A673 (cell line): ENCODE measurements around the gene COBL. TPM values are rescaled to one million over a fixed set of nuclear protein-coding genes. Genes with fewer than 3 reads are reported as not detected.

Source experiments
- BruUV-seq: library from RNA; stranded (reverse); fragments of 400-500 nt; replicated peaks from 2 replicates; lab custom pipeline; 2021; lab: Mats Ljungman, UMichigan
- CTCF ChIA-PET: fragments of 300-600 bp; sonication (Branson Sonifier 250); formaldehyde crosslinking; loops from one replicate; lab custom pipeline; 2022; ENCODE audit warnings: antibody characterized with exemption; lab: Charles Lee
- POLR2A ChIA-PET: fragments of 300-600 bp; sonication (Branson Sonifier 250); formaldehyde crosslinking; loops from one replicate; lab custom pipeline; 2022; ENCODE audit warnings: antibody characterized with exemption; ENCODE audit not compliant: low non-redundant PET; lab: Charles Lee
- DNase-seq: peaks from one replicate; pipeline ENCODE4 v3.0.0-alpha.2; 2015; ENCODE audit warnings: low spot score
- H3K27ac ChIP-seq: fragments of 200-600 bp; sonication (generic); 2 replicates; pipeline ENCODE4 v1.5.1; 2016; ENCODE audit warnings: mixed run types, low read depth, mild to moderate bottlenecking, mixed read lengths, antibody characterized with exemption, low read length; ENCODE audit not compliant: poor library complexity, severe bottlenecking
- H3K27me3 ChIP-seq: fragments of 200-600 bp; sonication (generic); replicated peaks from 2 replicates; pipeline ENCODE4 v1.6.1; 2017; ENCODE audit warnings: mixed run types, low read depth, mild to moderate bottlenecking, mixed read lengths, antibody characterized with exemption, low read length; ENCODE audit not compliant: insufficient read depth, poor library complexity
- H3K36me3 ChIP-seq: fragments of 200-600 bp; sonication (generic); 2 replicates; pipeline ENCODE4 v1.6.1; 2016; ENCODE audit warnings: mixed run types, mild to moderate bottlenecking, mixed read lengths, antibody characterized with exemption, low read length; ENCODE audit not compliant: insufficient read depth, poor library complexity, severe bottlenecking
- H3K4me1 ChIP-seq: fragments of 200-600 bp; sonication (generic); 2 replicates; pipeline ENCODE4 v1.6.1; 2017; ENCODE audit warnings: mixed run types, mild to moderate bottlenecking, mixed read lengths, antibody characterized with exemption, low read length; ENCODE audit not compliant: insufficient read depth, poor library complexity, severe bottlenecking
- H3K4me3 ChIP-seq: fragments of 200-600 bp; sonication (generic); 2 replicates; pipeline ENCODE4 v1.5.1; 2016; ENCODE audit warnings: low read depth, mixed run types, mild to moderate bottlenecking, mixed read lengths, low read length; ENCODE audit not compliant: poor library complexity, severe bottlenecking
- H3K9me3 ChIP-seq: fragments of 200-600 bp; sonication (generic); 2 replicates; pipeline ENCODE4 v1.6.1; 2016; ENCODE audit warnings: mixed run types, low read depth, mild to moderate bottlenecking, mixed read lengths, antibody characterized with exemption, low read length; ENCODE audit not compliant: poor library complexity, severe bottlenecking
- CTCF ChIP-seq: fragments of 300-800, 200-600 bp; sonication (generic); conservative IDR thresholded peaks from 2 replicates; pipeline ENCODE4 v1.5.1; 2017; ENCODE audit warnings: low read depth, mild to moderate bottlenecking, antibody characterized with exemption, low read length, moderate library complexity, mixed read lengths
- EZH2 ChIP-seq: fragments of 200-600 bp; sonication (generic); IDR thresholded peaks from 2 replicates; pipeline ENCODE4 v1.6.1; 2017; ENCODE audit warnings: borderline replicate concordance, low read depth, mild to moderate bottlenecking, mixed read lengths, antibody characterized with exemption, low read length; ENCODE audit not compliant: poor library complexity, severe bottlenecking
- intact Hi-C: fragments of 100-400 bp; cut with micrococcal nuclease; formaldehyde crosslinking; loops from one replicate; pipeline ENCODE4 v1.10.0; 2022; ENCODE audit not compliant: unreplicated experiment
- total RNA-seq: library from RNA; stranded (reverse); gene quantifications from 2 replicates; pipeline ENCODE4 v1.2.3, GENCODE V29; 2021

Gene COBL
- total RNA-seq, 1 experiment from 2014 or later, result not detected

DNA sequence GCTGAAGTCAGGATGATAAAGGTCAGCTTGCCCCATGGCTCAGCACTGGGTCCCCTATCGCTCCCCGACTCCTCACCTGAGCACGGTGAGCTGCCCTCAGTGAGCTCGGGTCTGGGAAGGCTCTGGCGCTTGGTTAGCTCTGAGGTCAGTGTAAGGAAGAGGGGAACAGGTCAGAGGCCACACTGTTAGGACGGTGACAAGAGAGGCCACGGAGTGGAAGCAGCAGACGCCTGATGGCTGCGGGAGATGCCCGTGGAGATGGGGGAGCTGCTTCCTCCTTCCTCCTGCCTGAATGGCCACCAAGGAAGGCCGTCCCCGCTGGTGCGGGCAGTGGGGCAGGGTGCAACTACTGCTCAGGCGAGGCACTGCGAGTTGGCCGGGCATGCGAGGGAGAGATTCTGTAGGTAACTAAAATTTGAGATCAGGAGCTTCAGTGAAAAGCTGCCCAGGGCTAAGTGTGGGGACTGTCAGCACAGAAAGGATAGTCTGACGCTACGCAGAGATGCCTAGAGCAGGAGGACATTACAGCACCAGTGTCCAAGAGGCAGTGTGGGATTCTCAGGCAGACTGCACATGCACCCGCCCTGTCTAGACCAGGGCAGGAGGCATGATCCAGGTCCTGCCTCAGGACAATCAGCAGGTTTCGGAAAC lies 302.6 kb downstream of the COBL start:
- peaks cover 19% of the 10 kb centered on the region for H3K9me3 ChIP-seq
- no TSS peak for BruUV-seq
- TF ChIP-seq EZH2 (no peak), CTCF (no peak)
- ChIA-PET CTCF (no interaction called here), POLR2A (no interaction called here)
- intact Hi-C loops, result no loop called here
- no peak overlapping the region for H3K4me3 ChIP-seq
- H3K4me1 ChIP-seq, result no peaks in the 10 kb centered on the region
- H3K36me3 ChIP-seq, result no peaks in the 10 kb centered on the region
- no peak for DNase-seq
- no peak overlapping the region for H3K27ac ChIP-seq
- H3K27me3 ChIP-seq, result no peaks in the 10 kb centered on the region

DNA sequence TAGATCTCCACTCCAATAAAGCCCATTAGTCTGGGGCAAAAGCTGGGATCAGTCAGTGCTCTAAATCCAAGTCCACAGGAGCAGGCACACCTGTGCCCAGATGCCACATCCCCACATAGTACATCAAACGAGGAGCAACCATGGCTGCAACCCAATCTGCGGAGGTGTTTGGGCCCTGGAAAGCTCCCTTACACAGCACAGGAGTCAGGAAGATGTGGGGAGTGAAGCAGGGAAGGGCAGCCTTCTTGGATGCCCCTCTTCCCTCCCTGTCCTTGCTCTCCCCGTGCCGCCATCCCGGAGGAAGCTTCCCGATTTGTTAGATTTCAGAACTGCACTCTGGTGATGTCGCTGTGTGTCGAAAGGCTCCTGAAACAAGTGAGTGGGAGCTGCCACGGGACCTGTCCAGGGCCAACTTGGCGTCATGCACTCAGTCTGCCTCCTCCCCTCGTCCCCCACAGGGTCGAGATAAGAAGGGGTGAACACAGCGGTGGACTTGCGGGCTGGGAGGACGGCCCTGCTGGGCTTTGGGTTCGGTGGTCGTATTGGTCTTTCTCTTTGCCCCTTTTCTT lies 303.3 kb downstream of the COBL start:
- intact Hi-C loops, result no loop called here
- TF ChIP-seq CTCF (no peak), EZH2 (no peak)
- no peak overlapping the region for H3K4me3 ChIP-seq
- POLR2A ChIA-PET, result no interaction called here
- H3K4me1 ChIP-seq, result no peaks in the 10 kb centered on the region
- peaks cover 18% of the 10 kb centered on the region for H3K9me3 ChIP-seq
- CTCF ChIA-PET, result no interaction called here
- no peak overlapping the region for H3K27ac ChIP-seq
- no peak for DNase-seq
- H3K36me3 ChIP-seq, result no peaks in the 10 kb centered on the region
- no peaks in the 10 kb centered on the region for H3K27me3 ChIP-seq
- BruUV-seq, result no TSS peak

- no peaks in the 10 kb centered on the region for H3K27me3 ChIP-seq
- H3K4me1 ChIP-seq, result no peaks in the 10 kb centered on the region
- CTCF ChIA-PET, result no interaction called here
- intact Hi-C loops, result no loop called here
- TF ChIP-seq EZH2 (no peak), CTCF (no peak)
- BruUV-seq, result no TSS peak
- no peaks in the 10 kb centered on the region for H3K36me3 ChIP-seq
- no peak overlapping the region for H3K4me3 ChIP-seq
- H3K9me3 ChIP-seq, result peaks cover 12% of the 10 kb centered on the region
- no peak for DNase-seq
- H3K27ac ChIP-seq, result no peak overlapping the region
- POLR2A ChIA-PET, result no interaction called here
Measured at GRCh38 chr7:51012569-51013217, 303.9 kb downstream of the COBL start.
